Measurements from ENCODE around the gene TBC1D14. TPM values are rescaled to one million over a fixed set of nuclear protein-coding genes. Genes with fewer than 3 reads are reported as not detected.

TBC1D14 gene
- total and polyA plus RNA-seq, 2 of the 4 experiments (the other 2 are of a cell fraction): 31.7 to 40.7 TPM

- no TSS peak for BruUV-seq (replicated peaks)
- Histone ChIP-seq H2BK20ac (ENCODE audit: low read depth, low read length) (no peak overlapping the region), H3K56ac (ENCODE audit: extremely low read depth, insufficient read depth, low read length) (no peak overlapping the region), H2BK15ac (ENCODE audit: low read depth, low read length) (no peak overlapping the region), H2AK5ac (ENCODE audit: low read depth, low read length) (no peak overlapping the region), H3K9me1 (ENCODE audit: insufficient read depth, low read length) (no peaks in the 10 kb centered on the region), H4K91ac (ENCODE audit: insufficient read depth, low read depth, low read length) (no peak overlapping the region), H3K27me3 (ENCODE audit: control insufficient read depth, insufficient read depth, low read length) (no peaks in the 10 kb centered on the region), H4K5ac (ENCODE audit: low read depth, low read length) (no peak overlapping the region), H3K4ac (ENCODE audit: low read depth, low read length) (no peak overlapping the region), H2BK120ac (ENCODE audit: low read depth, low read length) (no peak overlapping the region), H3K4me1 (ENCODE audit: control insufficient read depth, insufficient read depth, low read length) (peaks cover 2% of the 10 kb centered on the region; the same call in 1 of the 2 replicates), H3K36me3 (ENCODE audit: control insufficient read depth, insufficient read depth, low read length) (peaks cover 43% of the 10 kb centered on the region), H3K9me3 (ENCODE audit: control insufficient read depth, insufficient read depth, low read length) (no peaks in the 10 kb centered on the region), H4K8ac (ENCODE audit: low read depth in 2 of 2, low read length in 2 of 2) (no peak overlapping the region), H4K20me1 (ENCODE audit: insufficient read depth, low read length) (no peaks in the 10 kb centered on the region), H2AFZ (replicated peaks; ENCODE audit: low read length, poor library complexity) (no peak overlapping the region), H3K79me1 (ENCODE audit: low read depth in 1 of 2, low read length in 2 of 2) (peaks cover 12 to 34% of the 10 kb centered on the region in 2 experiments; a peak in 3 of 4 replicates), H3K4me2 (ENCODE audit: low read depth, low read length) (no peak overlapping the region), H3K18ac (ENCODE audit: low read depth, low read length) (no peak overlapping the region), H2AK9ac (replicated peaks; ENCODE audit: low read depth, low read length, poor library complexity) (no peak overlapping the region), H3K9ac (ENCODE audit: low read depth, low read length) (no peak overlapping the region), H2BK5ac (ENCODE audit: low read depth, low read length, poor library complexity, severe bottlenecking) (no peak overlapping the region), H3K4me3 (ENCODE audit: insufficient read depth, low read depth, low read length) (no peak overlapping the region), H3K27ac (ENCODE audit: insufficient read depth, low read length) (no peak overlapping the region), H3K14ac (replicated peaks; ENCODE audit: low read depth, low read length) (no peak overlapping the region), H3K23ac (ENCODE audit: low read depth, low read length) (no peak overlapping the region)
- no peak for TF ChIP-seq MAZ (IDR thresholded peaks at IDR 0.05; ENCODE audit: borderline replicate concordance, low read depth, low read length)
- TF ChIP-seq MXI1 (IDR thresholded peaks at IDR 0.05; ENCODE audit: borderline replicate concordance, low read depth, low read length): no peak
- no peak for TF ChIP-seq RFX5 (IDR thresholded peaks at IDR 0.05; ENCODE audit: low read depth, low read length)
- TF ChIP-seq, protein P1, sequence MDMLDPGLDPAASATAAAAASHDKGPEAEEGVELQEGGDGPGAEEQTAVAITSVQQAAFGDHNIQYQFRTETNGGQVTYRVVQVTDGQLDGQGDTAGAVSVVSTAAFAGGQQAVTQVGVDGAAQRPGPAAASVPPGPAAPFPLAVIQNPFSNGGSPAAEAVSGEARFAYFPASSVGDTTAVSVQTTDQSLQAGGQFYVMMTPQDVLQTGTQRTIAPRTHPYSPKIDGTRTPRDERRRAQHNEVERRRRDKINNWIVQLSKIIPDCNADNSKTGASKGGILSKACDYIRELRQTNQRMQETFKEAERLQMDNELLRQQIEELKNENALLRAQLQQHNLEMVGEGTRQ (IDR thresholded peaks at IDR 0.05; ENCODE audit: low read depth, low read length): no peak
- no peak for TF ChIP-seq CEBPB (IDR thresholded peaks at IDR 0.05; ENCODE audit: low read depth, low read length)
- dilution Hi-C loops (cut with HindIII; ENCODE audit: low sequenced_read_pairs, unreplicated experiment): no loop called here
- ChIA-PET POLR2A (ENCODE audit: unreplicated experiment) (no interaction called here), CTCF (no interaction called here)
- in situ Hi-C loops (cut with MboI; ENCODE audit: low sequenced_read_pairs): no loop called here
- WGBS, 2 experiments (ENCODE audit: extremely low coverage in 2 of 2, insufficient read length in 1 of 2): no CpG with 5 or more reads among the region's 4 CpGs
- no peak for DNase-seq
- intact Hi-C loops (cut with micrococcal nuclease): no loop called here
- ATAC-seq (ENCODE audit: low read depth): no peak
Measured at GRCh38 chr4:7005571-7005970, 95.9 kb downstream of the TBC1D14 start.
